ENCODE data around the gene RIPOR3. TPM values are rescaled to one million over a fixed set of nuclear protein-coding genes. Genes with fewer than 3 reads are reported as not detected.
"Not testable (repeated sequence)": the region's sequence is repeated elsewhere in the genome, so short reads cannot be mapped to it uniquely, and the experiment has no call there.

The RIPOR3 gene
- total RNA-seq, 1 donor from 2014 or later, result 0.68 TPM

DNA sequence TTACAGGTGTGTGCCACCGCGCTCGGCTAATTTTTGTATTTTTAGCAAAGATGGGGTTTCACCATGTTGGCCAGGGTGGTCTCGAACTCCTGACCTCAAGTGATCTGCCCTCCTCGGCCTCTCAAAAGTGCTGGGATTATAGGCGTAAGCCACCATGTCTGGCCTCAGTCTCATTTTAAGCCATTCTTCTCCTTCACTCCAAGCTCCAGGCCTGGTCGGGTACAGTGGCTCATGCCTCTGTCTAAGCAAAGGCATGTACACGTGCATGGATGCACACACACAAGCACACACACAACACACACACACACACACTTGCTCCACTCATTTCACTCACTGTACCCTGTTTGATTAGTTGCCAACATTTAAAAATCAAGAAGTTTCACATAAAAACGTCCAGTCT is 32.3 kb upstream of the RIPOR3 start:
- no peak for DNase-seq

DNA sequence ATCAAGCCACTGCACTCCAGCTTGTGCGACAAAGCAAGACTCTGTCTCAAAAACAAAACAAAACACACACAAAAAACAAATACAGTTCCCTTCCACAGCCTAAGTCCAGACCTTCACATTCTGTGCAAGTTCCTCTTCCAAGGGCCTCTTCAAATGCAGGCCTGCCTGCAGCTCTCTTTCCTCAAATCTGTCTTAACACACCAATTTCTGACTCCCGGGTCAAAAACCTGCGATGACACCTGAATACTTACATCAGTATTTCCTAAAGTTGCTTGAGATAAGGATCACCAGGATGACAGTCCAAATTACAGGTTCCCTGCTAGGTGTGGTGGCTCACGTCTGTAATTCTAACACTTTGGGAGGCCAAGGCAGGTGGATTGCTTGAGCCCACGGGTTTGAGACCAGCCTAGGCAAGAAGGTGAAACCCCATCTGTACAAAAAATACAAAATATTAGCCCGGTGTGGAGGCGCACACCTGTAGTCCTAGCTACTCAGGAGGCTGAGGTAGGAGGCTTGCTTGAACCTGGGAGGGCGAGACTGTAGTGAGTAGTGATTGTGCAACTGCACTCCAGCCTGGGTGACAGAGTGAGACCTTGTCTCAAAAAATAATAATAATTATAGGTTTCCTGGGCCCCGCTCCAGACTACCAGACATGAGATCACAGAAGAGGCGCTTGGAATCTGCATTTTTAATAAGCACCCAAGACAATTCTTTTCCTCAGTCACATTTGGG is 31.2 kb upstream of the RIPOR3 start:
- DNase-seq, result no peak

GRCh38 chr20:50721881-50722281 is 30.5 kb upstream of the RIPOR3 start:
- no peak for DNase-seq

DNA sequence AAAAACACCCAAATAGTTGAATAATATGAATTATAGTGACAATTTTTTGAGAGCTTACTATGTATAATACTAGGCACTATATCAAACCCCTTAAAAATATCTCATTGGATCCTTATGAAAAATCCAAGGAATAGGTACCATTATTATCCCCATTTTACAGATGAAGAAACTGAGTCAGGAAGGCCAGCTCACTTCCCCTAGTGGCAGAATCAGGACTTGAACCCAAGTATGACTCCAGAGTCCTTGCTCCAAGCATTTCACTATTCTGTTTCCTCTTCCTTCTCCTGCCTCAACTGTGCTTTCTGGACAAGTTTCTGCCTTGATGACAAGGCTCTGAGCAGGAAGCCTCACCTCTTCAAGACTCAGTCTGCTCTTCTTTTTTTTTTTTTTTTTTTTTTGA is 29.2 kb upstream of the RIPOR3 start:
- DNase-seq, result no peak

- DNase-seq, result no peak
These were observed 28.7 kb upstream of the RIPOR3 start for GRCh38 chr20:50720026-50720425.

DNA sequence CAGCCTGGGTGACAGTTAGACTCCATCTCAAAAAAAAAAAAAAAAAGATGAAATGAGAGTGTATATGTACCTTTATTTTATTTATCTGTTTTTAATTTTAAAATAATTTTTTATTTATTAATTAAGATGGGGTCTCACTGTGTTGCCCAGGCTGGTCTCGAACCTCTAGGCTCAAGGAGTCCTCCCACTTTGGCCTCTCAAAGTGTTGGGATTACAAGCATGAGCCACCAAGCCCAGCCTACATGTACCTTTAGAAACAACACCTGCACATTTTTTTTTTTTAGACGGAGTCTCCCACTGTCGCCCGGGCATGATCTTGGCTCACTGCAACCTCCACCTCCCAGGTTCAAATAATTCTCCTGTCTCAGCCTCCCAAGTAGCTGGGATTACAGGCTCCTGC is 28.0 kb upstream of the RIPOR3 start:
- no peak for DNase-seq

DNA sequence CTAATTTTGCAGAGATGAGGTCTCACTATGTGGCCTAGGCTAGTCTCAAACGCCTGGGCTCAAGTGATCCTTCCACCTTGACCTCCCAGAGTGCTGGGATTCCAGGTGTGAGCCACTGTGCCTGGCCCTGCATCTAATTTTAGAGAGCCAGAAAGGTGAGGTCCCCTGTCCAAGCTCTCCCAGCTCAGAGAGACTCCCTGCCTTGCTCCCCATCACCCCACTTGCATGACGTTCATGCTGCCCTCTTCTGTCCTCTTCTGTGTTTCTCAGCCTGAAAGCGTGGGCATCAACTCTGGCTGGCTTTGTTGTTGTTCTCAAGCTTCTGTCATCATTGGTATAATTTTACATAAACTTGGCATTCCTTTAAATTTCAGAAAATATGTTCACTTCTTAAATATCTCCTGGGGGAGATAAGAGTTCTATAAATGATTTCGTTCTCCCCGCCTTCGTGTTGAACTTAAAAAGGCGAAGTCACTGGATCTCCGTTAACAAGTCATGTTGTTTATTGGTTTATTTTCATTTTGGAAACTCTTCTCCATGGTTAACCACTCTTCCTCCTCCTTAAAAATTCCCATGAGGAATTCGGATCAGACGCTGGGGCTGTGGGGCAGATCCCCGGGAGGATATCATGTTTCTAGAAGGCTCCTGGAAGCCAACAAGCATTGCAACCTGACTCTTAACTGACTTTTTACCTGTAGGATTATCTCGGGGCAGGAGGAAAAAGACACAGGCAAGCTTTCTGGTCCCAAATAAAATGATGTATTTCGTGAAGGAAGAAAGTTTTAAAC is 26.8 kb upstream of the RIPOR3 start:
- no peak for DNase-seq

- no peak for DNase-seq
These were observed 26.0 kb upstream of the RIPOR3 start for GRCh38 chr20:50717312-50717711.

DNA sequence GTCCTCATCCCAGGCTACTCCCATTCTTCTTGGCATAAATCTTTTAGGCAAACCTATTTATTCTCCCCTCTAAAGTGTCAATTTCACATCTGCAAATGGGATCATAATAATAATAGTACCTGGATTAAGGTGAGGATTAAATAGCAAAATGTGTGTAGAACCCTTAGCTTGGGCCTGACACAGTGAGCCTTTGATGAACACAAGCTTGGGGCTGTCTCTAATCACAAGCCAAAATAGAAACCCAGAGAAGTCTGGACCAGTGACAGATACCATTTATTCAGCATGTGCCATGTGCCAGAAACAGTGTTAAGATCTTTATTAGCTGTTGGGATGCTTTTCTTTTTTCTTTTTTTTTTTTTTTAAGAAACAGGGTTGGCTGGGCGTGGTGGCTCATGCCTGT is 25.2 kb upstream of the RIPOR3 start:
- DNase-seq, result no peak

GRCh38 chr20:50715694-50716093 is 24.4 kb upstream of the RIPOR3 start:
- DNase-seq, result no peak

DNA sequence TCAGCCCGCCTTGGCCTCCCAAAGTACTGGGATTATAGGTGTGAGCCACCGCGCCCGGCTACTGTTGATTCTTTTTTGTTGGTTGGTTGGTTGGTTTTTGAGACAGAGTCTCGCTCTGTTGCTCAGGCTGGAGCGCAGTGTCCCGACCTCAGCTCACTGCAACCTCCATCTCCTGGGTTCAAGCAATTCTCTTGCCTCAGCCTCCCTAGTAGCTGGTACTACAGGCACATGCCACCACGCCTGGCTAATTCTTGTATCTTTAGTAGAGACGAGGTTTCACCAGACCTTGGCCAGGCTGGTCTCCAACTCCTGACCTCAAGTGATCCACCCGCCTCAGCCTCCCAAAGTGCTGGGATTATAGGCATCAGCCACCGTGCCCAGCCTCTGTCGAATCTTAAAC is 23.1 kb upstream of the RIPOR3 start:
- not testable (repeated sequence) for DNase-seq

GRCh38 chr20:50713657-50714101 is 22.3 kb upstream of the RIPOR3 start:
- DNase-seq, result peak; percentile 54

DNA sequence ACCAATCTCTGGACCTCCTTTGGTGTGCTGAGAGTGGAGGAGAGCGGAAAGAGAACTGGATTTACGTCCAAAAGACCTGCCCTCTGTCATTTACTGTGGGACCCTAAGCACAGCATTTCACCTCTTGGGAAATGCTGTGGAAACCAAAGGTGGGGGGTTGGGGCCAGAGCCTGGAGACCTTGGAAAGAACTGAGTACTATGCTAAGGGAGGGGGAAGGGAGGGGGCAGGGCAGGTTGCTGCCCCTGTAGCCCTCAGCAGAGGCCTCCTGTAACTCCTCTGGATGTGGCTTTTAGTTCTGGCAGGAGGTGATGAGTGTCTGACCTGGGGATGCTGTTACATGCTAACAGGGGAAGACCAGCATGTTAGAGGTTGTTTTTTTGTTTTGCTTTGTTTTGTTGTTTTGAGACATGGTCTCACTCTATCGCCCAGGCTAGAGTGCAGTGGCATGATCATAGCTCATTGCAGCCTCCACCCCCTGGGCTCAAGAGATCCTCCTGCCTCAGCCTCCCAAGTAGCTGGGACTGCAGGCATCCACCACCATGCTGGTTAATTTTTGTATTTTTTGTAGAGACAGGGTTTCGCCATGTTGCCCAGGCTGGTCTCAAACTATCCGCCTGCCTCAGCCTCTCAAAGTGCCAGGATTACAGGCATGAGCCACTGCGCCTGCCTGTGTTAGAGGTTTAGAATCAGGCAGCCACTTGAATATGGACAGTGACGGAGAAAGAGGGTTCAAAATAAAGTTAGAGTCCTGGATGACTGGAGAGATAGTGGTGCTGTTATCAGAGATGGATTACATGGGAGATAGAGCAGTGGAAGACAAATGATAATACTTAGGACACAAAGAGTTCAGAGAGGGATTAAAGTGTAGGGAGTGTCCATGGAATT is 21.7 kb upstream of the RIPOR3 start:
- DNase-seq, result no peak

DNA sequence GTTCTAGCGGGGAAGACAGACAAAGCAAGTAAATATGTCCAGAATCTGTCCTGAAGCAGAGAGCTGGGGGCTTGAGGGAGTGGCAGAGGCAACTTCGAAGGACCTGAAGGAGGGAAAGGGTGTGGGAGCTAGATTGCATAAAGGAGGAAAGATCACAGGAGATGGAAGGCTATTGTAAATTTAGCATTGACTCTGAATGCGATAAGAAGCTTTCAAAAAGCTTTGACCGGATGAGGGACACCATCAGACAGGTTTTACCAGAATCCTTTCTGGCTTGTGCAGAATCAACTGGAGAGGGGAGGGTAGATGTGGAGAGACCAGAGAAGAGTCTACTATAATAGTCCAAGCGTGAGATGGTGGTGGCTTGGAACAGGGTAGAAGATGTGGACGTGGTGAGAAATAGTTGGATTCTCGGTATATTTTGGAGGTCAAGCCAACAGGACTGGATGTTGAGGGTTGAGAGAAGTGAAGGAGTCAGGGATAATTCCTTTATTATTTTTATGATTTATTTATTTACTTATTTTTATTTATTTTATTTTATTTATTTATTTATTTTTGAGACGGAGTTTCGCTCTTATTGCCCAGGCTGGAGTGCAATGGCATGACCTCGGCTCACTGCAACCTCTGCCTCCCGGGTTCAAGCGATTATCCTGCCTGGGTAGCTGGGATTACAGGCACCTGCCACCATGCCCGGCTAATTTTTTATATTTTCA is 19.9 kb upstream of the RIPOR3 start:
- no peak for DNase-seq

GRCh38 chr20:50710492-50711063 is 19.2 kb upstream of the RIPOR3 start:
- DNase-seq, result no peak

GRCh38 chr20:50709636-50709973 is 18.3 kb upstream of the RIPOR3 start:
- DNase-seq, result no peak

DNA sequence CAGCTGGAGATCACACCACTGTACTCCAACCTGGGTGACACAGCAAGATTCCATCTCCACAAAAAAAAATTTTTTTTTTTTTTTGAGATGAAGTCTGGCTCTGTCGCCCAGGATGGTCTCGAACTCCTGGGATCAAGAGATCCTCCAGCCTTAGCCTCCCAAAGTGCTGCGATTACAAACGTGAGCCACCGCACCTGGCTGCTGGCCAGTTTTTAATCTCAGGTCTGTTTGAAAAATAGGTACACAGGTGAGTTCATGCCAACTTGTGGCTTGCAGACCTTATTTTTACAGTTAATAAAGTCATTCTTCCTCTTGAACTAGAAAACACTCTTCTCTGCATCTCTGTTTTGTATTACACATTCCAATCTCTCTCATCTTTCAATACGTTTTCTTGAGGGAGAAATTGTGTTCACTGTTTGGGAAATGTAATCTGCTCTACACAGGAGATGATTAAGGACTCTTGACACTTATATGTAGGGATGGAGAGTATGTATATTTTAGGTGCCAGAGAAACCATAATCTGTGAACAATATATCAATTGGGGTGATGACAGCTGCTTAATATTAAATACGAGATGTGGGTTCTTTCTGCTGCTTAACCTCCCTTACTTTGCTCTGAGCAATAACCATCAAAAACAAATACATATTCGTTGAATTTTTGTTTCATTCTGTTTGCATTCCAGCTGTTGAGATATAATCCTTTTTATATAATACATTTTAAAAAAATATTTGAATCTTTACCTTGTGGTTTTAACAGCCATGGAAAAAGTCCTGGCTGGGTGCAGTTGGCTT is 17.7 kb upstream of the RIPOR3 start:
- DNase-seq, result no peak

DNA sequence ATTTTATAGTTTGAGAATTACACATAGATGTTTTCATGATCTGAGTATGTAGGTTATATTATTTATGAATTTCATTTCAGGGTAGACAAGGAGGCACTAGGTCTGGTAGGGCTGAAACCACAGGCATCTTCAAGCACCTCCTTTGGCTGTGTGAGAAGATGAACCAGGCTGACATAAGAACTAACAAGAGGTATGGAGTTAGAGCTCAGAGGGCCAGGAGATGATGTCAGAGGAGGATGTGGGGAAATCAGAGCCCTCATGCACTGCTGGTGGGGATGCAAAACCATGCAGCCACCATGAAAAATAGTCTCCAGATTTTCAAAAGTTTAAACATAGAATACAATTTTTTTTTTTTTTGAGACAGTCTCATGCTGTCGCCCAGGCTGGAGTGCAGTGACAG is 13.6 kb upstream of the RIPOR3 start:
- DNase-seq, result no peak

GRCh38 chr20:50704514-50704913 is 13.2 kb upstream of the RIPOR3 start:
- DNase-seq, result no peak

- not testable (repeated sequence) for DNase-seq
These were observed 12.5 kb upstream of the RIPOR3 start for GRCh38 chr20:50703651-50704438.
